Dendritic cell treated with granulocyte-macrophage colony-stimulating factor and Interleukin-4, amounts not matched to agents 40 ng/mL and 50 ng/mL, for 4 days (primary cell): Measurements from ENCODE around the gene SOX9.
"Not testable (repeated sequence)": the region's sequence is repeated elsewhere in the genome, so short reads cannot be mapped to it uniquely, and the experiment has no call there.

Source experiments
- H3K27ac Mint-ChIP-seq: one replicate; pipeline ENCODE4 v1.8.0; 2022; ENCODE audit warnings: mild to moderate bottlenecking, mixed read lengths
- H3K27me3 Mint-ChIP-seq: one replicate; pipeline ENCODE4 v1.8.0; 2022; ENCODE audit warnings: mild to moderate bottlenecking, mixed read lengths
- H3K36me3 Mint-ChIP-seq: one replicate; pipeline ENCODE4 v1.8.0; 2022; ENCODE audit warnings: low read depth, mixed read lengths
- H3K4me1 Mint-ChIP-seq: one replicate; pipeline ENCODE4 v1.8.0; 2022; ENCODE audit warnings: low read depth, mixed read lengths
- H3K4me3 Mint-ChIP-seq: one replicate; pipeline ENCODE4 v1.8.0; 2022; ENCODE audit warnings: mild to moderate bottlenecking, moderate library complexity, mixed read lengths
- H3K9me3 Mint-ChIP-seq: one replicate; pipeline ENCODE4 v1.8.0; 2022; ENCODE audit warnings: mixed read lengths
- intact Hi-C: fragments of 100-400 bp; cut with micrococcal nuclease; formaldehyde crosslinking; loops from one replicate; pipeline ENCODE4 v1.15.0; 2022

The SOX9 gene

DNA sequence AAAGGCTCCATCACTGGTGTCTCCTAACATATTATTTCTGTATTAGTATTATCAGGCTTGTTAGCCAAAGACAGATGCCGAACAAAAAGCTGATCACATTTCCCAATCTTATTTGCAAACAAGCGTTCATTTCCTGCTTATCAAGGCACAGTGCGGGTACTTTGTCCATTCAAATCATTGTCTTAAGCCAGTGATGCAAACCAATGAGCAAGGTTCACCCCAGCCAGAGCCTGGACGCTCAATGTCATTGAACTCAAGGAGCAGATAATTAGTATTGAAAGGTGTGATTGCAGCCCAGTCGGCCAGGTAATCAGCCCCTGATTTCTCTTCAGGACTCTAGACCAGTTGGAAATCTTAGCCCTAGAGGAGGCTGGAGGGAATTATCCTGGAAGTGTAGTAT is 20.4 kb upstream of the SOX9 start:
- H3K4me1 Mint-ChIP-seq: no peaks in the 10 kb centered on the region
- peaks cover 10% of the 10 kb centered on the region for H3K9me3 Mint-ChIP-seq
- intact Hi-C loops: no loop called here
- no peak overlapping the region for H3K4me3 Mint-ChIP-seq
- no peaks in the 10 kb centered on the region for H3K27me3 Mint-ChIP-seq
- H3K27ac Mint-ChIP-seq: no peak overlapping the region
- H3K36me3 Mint-ChIP-seq: no peaks in the 10 kb centered on the region

DNA sequence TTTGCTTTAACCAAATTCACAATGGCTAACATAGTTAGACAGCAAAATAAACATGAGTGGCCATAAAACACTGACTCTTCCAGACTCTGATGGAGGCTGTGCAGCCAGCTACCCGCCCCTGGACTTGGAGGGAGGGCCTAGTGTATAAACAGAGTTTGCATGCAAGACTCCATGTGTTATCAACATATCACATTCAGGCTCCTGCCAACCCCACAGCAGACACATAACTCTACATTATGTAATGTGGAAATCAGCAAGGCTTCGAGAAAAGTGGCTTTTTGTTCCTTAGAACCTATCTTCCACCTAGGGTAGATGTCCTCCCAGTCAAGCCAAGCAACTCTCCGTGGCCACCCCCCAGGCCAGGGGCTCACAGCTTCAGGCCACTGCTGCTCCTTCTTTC is 19.3 kb upstream of the SOX9 start:
- intact Hi-C loops: no loop called here
- Mint-ChIP-seq H3K27ac (no peak overlapping the region), H3K27me3 (no peaks in the 10 kb centered on the region), H3K4me3 (no peak overlapping the region), H3K4me1 (no peaks in the 10 kb centered on the region), H3K9me3 (peaks cover 10% of the 10 kb centered on the region), H3K36me3 (no peaks in the 10 kb centered on the region)

DNA sequence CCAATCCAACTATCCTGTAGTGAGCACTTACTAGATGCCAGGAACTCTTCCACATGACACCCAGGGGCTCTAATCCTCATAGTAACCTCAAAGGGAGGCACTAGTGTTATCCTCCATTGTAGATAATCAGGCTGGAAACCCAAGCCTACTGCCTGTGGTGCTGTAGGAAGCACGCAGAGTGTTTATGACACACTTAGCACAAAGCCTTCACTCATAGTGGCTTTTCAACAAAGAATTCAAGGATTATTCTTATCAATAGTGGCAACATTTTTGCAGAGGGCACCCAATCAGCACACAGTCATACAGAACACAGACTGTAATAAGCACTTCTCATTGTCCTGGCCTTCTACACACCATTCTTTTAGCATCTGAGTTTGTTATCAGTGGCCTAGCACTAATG is 18.5 kb upstream of the SOX9 start:
- Mint-ChIP-seq H3K4me3 (no peak overlapping the region), H3K9me3 (peaks cover 10% of the 10 kb centered on the region), H3K27me3 (peaks cover 3% of the 10 kb centered on the region), H3K36me3 (no peaks in the 10 kb centered on the region), H3K27ac (no peak overlapping the region), H3K4me1 (no peaks in the 10 kb centered on the region)
- intact Hi-C loops: no loop called here

DNA sequence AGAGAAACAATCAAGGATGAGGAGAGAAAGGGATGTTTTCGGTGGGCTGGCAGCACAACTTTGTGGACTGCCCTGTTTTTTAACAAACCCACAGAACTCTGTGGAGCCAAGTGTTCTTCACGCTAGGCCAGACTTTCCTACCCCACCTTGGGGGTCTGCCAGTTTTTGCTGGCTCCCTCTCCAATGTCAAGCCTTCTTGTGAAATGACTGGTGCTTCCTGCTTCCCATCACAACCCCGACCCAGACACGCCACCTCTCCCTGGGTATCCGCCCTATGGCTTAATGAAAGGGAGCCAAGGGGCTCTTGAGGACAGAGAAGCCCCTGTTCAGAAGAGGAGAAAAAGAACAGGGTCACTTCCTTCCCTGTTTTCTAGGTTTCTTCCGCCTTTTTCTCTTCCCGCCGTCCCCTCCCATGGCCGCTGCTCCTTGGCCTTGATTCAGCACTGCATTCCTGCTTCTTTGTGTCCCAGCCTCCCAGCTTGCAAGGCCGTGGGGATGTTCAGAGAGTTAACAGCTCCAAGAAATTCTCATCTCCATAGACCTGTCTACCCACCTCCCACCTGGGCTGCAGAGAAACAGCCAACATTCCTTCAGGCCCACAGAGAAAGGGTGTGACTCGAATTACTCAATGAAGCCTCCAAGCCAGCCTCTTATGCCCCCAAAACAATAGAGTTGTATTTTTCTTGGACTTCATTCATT is 16.5 kb upstream of the SOX9 start:
- intact Hi-C loops: no loop called here
- H3K4me1 Mint-ChIP-seq: no peaks in the 10 kb centered on the region
- H3K36me3 Mint-ChIP-seq: no peaks in the 10 kb centered on the region
- peaks cover 3% of the 10 kb centered on the region for H3K27me3 Mint-ChIP-seq
- no peaks in the 10 kb centered on the region for H3K9me3 Mint-ChIP-seq
- no peak overlapping the region for H3K4me3 Mint-ChIP-seq
- H3K27ac Mint-ChIP-seq: no peak overlapping the region

DNA sequence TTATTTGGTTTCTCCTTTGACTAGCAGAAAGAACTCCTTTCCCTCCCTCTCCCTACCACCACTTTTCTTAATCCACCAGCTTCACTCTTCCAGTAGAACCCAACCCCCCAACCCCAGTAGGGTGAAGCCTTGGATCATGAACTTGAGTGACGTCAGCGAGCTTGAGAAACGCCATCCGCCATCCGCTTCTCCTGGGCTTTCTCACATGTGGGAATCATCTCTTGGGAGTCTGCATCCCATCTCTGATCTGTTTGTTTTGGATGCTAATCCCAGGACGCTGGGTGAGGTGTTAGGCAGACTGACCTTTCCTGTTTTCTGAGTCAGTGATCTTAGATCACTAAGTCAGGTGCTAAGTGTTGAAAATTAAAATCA is 16.0 kb upstream of the SOX9 start:
- Mint-ChIP-seq H3K36me3 (no peaks in the 10 kb centered on the region), H3K27me3 (peaks cover 4% of the 10 kb centered on the region), H3K4me1 (no peaks in the 10 kb centered on the region), H3K27ac (no peak overlapping the region), H3K4me3 (no peak overlapping the region), H3K9me3 (no peaks in the 10 kb centered on the region)
- intact Hi-C loops: no loop called here

DNA sequence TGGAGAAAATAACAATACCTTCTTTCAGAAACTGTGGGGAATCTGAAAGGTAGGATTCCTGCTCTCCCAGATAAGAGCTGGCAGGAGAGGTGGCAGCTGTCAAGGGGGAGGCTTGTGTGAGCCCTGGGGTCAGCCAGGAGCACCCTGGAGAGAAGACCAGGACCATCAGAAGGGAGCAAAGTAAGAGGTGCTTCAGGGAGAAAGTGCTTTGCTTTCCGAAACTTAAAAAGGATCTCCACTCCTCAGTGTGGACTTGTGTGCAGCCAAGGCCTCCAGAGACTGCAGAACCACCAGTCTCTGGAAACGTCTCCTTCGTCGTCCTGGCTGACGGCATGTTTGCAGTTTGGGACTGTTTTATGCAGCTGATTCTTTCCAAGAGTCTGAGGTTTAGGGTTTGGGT is 13.7 kb upstream of the SOX9 start:
- intact Hi-C loops: no loop called here
- Mint-ChIP-seq H3K27ac (no peak overlapping the region), H3K4me3 (no peak overlapping the region), H3K36me3 (no peaks in the 10 kb centered on the region), H3K4me1 (no peaks in the 10 kb centered on the region), H3K27me3 (peaks cover 19% of the 10 kb centered on the region), H3K9me3 (no peaks in the 10 kb centered on the region)

DNA sequence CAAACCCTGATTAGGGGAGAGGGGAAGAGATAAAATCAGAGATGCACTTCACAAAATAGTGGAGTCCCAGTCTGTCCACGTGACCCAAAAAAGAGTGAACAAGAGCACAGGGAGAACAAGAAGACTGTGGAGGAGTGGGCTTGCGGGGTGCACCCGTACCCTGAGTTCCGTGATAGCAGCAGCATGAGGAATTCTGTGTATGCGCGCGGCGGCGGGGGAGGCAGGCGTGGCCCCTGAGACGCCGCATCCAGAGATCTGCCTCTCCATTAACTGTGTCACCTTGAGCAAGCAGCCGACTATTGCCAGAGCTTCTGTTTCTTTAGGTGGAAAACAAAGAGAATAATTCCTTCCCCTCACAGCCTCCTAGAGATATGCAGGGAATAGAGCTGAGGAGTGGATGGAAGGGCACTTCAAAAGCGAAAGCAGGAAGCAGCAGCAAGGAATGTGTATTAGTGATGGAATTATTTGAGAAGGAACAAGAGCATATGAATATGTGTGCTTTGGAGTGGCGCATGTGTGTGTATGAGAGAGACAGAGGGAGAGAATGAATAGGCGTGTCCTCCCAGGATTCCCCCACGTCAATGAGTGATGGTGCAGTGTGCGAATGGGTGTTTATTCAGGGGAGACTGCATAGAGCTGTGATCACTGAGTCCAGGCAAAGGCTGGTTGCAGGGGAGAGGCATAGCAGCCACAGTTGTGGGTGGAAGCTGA is 10.4 kb upstream of the SOX9 start:
- Mint-ChIP-seq H3K4me1 (no peaks in the 10 kb centered on the region), H3K27me3 (peaks cover 42% of the 10 kb centered on the region), H3K4me3 (no peak overlapping the region), H3K36me3 (no peaks in the 10 kb centered on the region), H3K9me3 (no peaks in the 10 kb centered on the region), H3K27ac (no peak overlapping the region)
- intact Hi-C loops: no loop called here

DNA sequence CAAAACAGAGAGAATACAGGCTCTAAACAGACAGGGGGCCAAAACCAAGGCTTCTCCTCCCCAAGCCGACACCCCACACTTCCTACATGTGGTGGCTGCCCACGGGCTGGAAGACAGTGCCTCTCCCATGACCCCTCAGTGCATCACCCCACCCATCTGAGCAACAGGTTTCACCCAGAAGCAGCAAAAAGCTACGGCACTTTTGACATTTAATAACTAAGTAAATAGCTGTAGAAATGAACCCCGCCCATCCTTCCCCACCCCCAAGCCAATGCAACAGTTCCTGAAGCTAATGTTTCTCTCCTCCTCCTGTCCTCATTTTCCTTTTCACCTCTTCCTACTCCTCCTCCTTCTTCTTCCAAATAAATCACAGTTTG is 9.9 kb upstream of the SOX9 start:
- no peak overlapping the region for H3K27ac Mint-ChIP-seq
- H3K27me3 Mint-ChIP-seq: peaks cover 48% of the 10 kb centered on the region
- H3K4me1 Mint-ChIP-seq: no peaks in the 10 kb centered on the region
- intact Hi-C loops: no loop called here
- H3K36me3 Mint-ChIP-seq: no peaks in the 10 kb centered on the region
- H3K9me3 Mint-ChIP-seq: no peaks in the 10 kb centered on the region
- H3K4me3 Mint-ChIP-seq: no peak overlapping the region

DNA sequence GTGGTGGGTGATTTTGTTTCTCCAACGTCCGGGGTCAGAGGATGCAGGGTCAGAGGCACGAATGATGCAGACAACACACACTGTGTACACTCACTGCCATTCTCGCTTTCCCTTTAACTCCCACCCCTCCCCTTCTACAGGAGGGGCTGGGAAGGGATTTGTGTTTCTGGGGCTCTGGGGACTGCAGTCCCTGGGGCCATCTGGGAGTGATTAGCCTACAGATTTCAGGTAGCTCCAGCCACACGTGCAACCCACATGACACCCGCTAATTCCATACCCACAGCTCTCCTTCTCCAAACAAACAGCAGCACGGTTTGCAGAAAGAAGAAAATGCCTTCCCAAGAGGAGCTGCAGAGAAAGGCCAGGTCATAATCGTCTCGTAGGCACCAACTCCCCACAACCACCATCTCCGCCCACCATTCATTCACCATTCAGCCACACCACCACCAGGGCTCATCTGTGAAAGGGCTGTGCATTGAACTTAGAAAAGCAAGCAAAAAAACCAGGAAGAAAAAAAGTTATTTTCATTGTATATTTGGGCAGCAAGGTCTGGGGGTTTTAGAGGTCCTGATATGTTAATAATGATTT is 9.4 kb upstream of the SOX9 start:
- Mint-ChIP-seq H3K36me3 (no peaks in the 10 kb centered on the region), H3K9me3 (no peaks in the 10 kb centered on the region), H3K27ac (no peak overlapping the region), H3K27me3 (peaks cover 53% of the 10 kb centered on the region), H3K4me1 (no peaks in the 10 kb centered on the region), H3K4me3 (no peak overlapping the region)
- intact Hi-C loops: no loop called here

DNA sequence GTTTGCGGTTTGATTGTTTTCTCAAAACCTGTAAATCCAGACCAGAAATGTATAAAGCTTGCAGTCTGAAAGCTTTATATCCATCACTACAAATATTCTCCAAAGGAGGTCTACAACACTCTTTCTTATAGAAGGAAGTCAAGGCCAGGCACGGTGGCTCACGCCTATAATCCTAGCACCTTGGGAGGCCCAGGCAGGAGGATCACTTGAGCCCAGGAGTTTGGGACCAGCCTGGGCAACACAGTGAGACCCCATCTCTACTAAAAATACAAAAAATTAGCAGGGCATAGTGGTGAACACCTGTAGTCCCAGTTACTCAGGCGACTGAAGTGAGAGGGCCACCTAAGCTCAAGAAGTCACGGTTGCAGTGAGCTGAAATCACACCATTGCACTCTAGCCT is 8.9 kb upstream of the SOX9 start:
- H3K36me3 Mint-ChIP-seq, H3K4me3 Mint-ChIP-seq, intact Hi-C loops, H3K27ac Mint-ChIP-seq, H3K4me1 Mint-ChIP-seq, H3K9me3 Mint-ChIP-seq: not testable (repeated sequence)
- H3K27me3 Mint-ChIP-seq: peaks cover 58% of the 10 kb centered on the region

DNA sequence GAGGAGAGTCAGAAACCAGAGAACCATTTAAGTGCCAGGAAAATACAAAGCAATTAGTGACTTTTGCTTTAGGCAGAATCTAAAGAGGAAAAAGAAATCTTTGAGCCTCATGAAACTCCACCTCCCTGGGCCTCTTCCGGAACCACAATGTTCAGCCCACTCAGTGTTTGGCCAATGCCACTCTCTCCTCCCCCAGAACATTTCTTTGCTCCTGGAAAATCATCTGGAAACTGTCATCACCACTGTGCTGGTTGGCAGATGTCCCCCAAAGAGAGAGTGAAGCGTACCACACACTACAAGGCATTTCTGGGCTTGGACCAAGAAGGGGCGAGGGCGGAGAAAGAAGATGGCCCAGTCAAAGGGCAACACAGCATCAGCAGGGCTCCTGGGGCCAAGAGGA is 7.1 kb upstream of the SOX9 start:
- Mint-ChIP-seq H3K4me1 (no peaks in the 10 kb centered on the region), H3K4me3 (no peak overlapping the region), H3K27me3 (peaks cover 72% of the 10 kb centered on the region), H3K9me3 (no peaks in the 10 kb centered on the region), H3K36me3 (no peaks in the 10 kb centered on the region), H3K27ac (no peak overlapping the region)
- intact Hi-C loops: no loop called here

DNA sequence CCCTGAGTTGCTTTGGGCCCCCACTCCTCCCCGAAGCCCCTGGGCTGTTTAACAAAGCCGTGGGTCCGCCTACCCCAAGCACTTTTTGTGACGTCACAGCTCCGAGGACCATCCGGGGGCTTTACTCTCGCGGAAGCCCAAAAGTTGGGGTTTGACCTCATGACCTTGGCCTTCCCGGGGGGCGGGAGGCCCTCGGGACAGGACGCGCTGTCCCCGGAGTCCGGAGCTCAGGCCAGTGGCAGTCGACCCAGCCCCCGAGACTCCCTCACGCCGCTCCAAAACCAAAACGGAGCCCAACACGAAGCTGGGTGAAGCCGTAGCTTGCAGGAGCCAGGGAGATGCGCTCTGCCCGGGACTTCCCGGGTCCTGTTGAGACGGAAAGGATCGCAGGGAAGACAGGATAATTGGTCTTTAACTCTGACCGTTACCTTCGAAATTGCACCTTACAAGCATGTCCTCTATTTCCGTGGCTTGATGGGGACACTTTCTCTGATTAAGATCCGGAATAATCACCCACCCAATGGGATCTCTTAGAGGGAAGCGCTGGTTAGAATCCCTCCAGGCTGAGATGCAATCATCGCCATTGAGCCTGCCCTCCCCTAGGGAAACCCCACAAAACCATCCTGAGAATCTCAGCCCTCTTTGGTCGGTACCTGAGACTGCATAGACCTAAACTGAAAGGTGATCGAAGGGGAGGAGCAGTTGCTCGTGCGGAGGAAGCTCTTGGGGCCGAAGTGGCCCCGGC is 4.9 kb upstream of the SOX9 start:
- no peaks in the 10 kb centered on the region for H3K9me3 Mint-ChIP-seq
- H3K27me3 Mint-ChIP-seq: peaks cover 78% of the 10 kb centered on the region
- H3K27ac Mint-ChIP-seq: no peak overlapping the region
- no peak overlapping the region for H3K4me3 Mint-ChIP-seq
- intact Hi-C loops: no loop called here
- H3K36me3 Mint-ChIP-seq: no peaks in the 10 kb centered on the region
- H3K4me1 Mint-ChIP-seq: no peaks in the 10 kb centered on the region

DNA sequence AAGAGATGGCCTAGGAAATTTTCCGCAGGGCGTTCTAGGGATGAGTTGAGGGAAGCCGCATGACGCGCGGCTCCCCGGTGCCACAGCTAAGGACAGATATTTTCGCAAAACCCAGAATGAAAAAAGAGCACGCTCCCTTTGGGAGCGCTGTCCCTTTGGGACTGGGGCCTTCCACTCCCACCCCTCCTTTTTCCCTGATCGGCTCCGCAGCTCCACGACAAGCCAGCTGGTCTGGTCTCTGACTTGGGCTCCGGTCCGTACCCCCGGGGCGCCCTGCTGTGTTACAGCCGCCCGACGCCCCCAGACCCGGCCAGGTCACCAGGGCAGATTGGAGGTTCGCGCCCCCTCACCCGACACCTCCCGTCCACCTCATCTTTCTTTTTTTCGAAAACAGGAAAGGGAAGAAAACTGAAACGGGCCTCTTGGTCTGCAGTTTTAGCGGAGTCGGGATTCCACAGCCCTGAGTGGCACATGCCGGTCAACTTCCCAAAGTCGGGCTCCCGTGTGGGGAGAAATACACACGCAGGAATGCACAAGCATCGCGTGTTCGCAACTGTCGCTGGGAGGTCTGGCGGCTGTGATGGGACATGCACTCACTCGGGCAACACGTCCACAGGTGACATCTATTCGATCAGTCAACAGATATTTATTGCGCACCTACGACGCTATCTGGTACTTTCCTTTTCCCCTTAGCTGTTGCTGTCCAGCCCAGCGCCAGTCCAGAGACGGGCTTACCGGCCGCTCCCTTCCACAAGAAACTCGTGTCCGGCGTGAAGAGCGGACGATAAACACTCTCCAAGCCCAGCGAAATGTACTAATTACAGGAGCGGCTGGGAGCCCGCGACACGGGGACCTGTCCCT is 3.9 kb upstream of the SOX9 start:
- no peak overlapping the region for H3K27ac Mint-ChIP-seq
- H3K27me3 Mint-ChIP-seq: peaks cover 84% of the 10 kb centered on the region
- no peaks in the 10 kb centered on the region for H3K36me3 Mint-ChIP-seq
- intact Hi-C loops: no loop called here
- peaks cover 8% of the 10 kb centered on the region for H3K4me1 Mint-ChIP-seq
- H3K9me3 Mint-ChIP-seq: no peaks in the 10 kb centered on the region
- H3K4me3 Mint-ChIP-seq: no peak overlapping the region
